Measurements from ENCODE around the gene CHKA.

Gene CHKA

GRCh38 chr11:68074584-68075352, 46.4 kb downstream of the CHKA start:
- no peak for DNase-seq (ENCODE audit: low read depth in 2 of 3, low spot score in 1 of 3)

- DNase-seq (ENCODE audit: low read depth in 2 of 3, low spot score in 1 of 3): no peak
These were observed 49.7 kb downstream of the CHKA start for GRCh38 chr11:68071281-68072048.

DNA sequence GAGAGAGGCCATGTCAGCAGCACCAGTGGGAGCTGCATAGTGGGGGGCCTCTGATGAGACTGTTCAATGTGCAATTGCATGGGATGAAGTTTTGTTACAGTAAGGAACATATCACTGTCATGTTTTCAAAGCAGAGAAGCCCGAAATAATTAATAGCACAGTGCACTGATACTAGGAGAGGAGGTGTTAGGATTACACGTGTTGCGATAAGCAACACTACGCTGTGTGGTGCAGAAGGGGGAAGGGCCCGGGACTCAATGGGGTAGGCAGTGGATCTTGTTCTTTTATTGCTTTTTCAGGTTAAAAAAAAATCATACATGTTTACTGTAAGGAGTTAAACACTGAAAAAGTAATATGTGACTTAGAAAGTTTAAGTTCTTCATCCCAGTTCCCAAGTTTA, 53.2 kb downstream of the CHKA start:
- DNase-seq (ENCODE audit: low read depth in 2 of 3, low spot score in 1 of 3): no peak

GRCh38 chr11:68066742-68067141, 54.4 kb downstream of the CHKA start:
- DNase-seq (ENCODE audit: low read depth in 2 of 3, low spot score in 1 of 3): no peak

DNA sequence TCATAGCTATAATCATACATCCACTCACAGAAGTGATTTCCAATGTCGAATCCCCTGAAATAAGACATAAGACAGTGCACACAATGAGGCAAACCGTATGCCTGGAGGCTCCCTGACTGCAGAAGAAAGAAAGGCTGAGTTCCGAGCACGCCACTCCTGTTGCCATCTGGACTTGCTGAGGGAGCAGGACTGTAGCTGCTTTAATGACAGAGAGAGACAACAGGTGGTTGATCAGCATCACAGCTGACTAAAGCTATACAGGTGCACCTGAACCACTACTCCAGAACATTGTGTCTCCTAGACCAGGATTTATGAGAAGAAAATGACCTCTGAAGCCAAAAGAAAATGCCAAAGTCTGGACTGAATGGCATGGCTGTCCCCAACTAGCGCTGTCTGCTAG, 55.3 kb downstream of the CHKA start:
- DNase-seq (ENCODE audit: low read depth in 2 of 3, low spot score in 1 of 3): no peak

DNA sequence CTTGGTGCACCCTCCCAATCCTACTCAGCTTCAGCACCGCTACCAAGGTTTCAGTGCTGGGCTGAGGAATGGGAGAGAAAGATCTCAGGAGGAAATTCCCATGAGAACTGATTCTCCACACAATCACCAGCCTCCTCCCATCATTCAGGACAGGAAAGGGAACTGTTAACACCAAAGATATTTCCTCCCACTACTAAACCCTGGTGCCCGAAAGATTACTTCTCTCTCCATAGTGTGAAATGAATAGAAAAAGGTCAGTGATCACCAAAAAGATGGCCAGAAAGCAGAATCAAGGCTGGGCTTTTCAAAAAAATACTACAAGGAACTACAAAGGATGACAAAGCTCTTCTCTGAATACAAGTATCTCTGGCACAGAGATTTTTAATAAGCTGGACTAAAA, 56.3 kb downstream of the CHKA start:
- DNase-seq (ENCODE audit: low read depth in 2 of 3, low spot score in 1 of 3): no peak

DNA sequence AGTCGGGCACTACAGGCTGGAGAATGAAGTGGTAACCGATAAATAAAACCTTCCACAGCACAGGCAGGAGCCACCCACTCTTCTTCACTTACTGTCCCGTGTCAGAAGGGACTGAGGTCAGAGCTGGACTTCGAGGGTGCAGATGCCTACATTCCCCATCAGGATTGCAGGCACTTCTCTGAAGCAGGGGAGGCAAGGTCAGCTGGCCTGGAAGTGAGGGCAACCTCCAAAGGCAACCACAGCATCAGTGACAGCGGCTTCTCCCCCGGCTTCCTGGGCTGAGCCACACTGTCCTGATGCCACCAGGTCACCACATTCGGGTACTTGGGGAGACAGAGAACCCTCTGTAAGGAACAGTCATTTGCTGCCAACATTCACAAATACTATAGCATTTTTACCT, 59.7 kb downstream of the CHKA start:
- no peak for DNase-seq (ENCODE audit: low read depth in 2 of 3, low spot score in 1 of 3)

DNA sequence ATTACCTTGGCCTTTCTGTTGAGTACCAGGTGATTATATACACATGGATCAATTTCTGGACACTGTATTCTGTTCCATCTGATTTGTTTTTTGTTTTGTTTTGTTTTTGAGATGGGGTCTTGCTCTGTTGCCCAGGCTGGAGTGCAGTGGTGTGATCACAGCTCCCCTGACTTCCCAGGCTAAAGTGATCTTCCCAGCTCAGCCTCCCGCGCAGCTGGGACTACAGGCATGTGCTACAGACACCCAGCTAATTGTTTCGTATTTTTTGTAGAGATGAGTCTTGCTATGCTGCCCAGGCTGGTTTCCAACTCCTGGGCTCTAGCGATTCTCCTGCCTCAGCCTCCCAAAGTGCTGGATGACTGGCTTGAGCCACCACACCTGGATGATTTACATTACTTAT, 63.4 kb downstream of the CHKA start:
- DNase-seq (ENCODE audit: low read depth in 2 of 3, low spot score in 1 of 3): no peak

DNA sequence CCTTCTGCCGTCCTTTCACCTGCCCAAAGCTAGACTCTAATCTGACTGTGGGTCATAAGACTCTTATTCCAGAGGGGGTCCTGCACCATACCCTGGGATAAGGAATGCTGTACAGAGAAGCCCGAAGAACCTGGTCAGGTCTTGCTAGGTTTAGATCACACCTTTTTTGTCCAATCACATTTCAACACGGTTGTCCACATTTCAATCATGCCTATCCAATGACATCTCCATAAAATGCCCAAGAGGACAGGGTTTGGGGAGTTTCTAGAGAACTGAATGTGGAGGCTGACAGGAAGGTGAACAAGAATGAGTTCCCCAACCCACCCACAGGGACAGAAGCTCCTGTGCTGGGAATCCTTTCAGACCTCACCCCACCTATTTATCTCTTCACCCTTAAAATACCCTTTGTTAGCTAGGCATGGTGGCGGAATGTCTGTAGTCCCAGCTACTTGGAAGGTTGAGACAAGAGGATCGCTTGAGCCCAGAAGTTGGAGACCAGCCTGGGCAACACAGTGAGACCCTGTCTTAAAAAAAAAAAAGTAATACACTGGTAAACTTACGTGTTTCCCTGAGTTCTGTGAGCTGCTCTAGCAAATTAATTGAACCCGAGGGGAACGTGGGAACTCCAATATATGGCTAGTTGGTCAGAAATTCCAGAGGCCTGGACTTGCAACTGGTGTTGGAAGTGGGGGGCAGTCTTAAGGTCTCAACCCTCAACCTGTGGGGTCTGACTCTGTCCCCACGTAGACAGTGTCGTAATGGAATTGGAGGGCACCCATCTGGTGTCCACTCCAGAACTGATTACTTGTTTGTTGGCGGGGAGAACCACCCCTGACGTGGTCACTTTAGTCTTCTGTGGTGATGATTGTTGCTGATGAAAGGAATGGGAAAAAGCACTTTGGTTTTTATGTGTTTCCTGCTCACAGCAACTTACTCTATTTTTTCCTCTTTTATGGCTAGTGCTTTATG, 64.6 kb downstream of the CHKA start:
- DNase-seq (ENCODE audit: low read depth in 2 of 3, low spot score in 1 of 3): no peak

- no peak for DNase-seq (ENCODE audit: low read depth in 2 of 3, low spot score in 1 of 3)
These were observed 67.0 kb downstream of the CHKA start for GRCh38 chr11:68053981-68054812.

DNA sequence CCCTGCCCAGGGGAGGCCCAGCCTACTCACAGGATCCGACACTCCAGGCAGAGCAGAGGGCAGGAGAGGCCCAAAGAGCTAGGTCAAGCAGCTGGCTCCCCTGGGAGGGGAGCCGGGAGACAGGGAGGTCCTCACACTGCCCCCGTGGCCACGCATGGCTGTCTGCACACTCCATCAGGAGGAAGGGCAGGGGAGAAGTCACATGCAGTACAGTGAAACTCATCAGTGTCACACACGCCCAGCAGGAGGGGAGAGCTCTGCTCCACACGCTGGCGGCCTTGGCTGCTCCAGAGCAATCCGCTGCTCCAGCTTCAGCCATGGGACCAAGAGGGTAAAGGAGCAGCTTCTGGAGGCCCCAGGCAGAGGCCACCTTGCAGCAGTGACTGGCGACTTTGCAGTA, 68.1 kb downstream of the CHKA start:
- no peak for DNase-seq (ENCODE audit: low read depth in 2 of 3, low spot score in 1 of 3)

GRCh38 chr11:68052137-68052873, 68.9 kb downstream of the CHKA start:
- no peak for DNase-seq (ENCODE audit: low read depth in 2 of 3, low spot score in 1 of 3)

DNA sequence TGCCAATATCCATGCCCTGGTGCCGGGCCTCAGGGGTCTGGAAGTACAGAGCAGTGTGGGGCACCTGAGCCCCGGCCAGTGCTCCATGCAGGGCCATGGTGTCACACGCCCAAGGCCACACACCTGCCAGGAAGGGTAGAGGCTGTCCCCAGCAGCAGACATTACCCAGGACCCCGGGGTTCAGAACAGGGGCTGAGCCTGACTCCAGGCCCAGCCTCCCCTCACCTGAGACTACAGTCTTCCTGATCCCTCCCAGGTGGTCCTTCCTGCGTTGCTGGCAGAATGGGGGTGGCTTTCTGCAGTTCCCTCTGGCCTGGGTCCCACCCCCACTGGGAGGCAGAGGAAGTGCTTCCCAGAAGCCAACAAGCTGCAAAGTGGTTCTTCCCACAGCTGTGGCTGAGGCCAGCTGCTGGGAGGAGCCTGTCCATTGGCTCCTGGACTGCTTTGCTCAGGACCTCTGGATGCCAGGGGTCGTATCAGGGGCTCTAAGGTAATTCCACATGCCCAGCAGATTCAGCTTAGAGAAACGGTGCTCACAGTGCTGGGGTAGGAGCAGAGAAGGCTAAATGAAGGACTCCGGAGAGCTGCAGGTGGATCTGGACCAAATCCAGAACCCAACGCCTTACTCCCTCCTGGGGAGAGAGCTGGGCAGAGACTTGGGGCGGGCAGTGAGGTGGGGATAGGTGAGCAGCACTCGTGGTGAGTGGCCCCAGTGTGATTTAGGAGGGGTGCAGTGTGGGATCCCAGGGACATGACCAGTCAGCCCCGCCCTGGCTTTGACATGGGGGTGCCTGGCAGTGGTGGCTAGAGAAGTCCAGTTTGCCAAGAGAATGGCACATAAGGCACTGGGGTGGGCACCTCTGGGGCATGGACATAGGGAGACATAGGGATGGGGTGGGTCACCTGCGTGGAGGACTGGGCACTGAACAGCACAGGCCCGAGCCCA, 69.7 kb downstream of the CHKA start:
- DNase-seq (ENCODE audit: low read depth in 2 of 3, low spot score in 1 of 3): no peak

DNA sequence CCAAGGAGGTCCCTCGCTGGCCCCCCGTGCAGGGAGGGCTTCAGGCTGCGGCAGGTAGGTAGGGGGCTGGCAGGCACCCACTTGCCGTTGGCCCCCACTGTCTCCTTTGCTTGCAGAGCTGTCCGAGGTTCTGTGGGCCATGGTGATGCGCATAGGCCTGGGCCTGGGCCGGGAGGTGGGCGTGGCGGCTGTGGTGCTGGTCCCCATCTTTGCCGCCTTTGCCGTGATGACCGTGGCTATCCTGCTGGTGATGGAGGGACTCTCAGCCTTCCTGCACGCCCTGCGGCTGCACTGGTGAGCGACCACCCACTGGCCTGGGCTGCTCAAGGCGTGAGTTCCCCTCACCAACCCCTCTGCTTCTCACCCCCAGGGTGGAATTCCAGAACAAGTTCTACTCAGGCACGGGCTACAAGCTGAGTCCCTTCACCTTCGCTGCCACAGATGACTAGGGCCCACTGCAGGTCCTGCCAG, 70.8 kb downstream of the CHKA start:
- DNase-seq (ENCODE audit: low read depth in 2 of 3, low spot score in 1 of 3): no peak

- no peak for DNase-seq (ENCODE audit: low read depth in 2 of 3, low spot score in 1 of 3)
These were observed 71.4 kb downstream of the CHKA start for GRCh38 chr11:68049509-68050370.

GRCh38 chr11:68048681-68049508, 72.3 kb downstream of the CHKA start:
- DNase-seq (ENCODE audit: low read depth in 2 of 3, low spot score in 1 of 3): no peak

All from stimulated activated CD4-positive, alpha-beta T cell treated with anti-CD3 and anti-CD28 coated beads, Interleukin-12 subunit alpha, Interleukin-12 subunit beta, amount 100 ng/mL, for 48 hours (primary cell).